Measurements from ENCODE around the gene AMFR.

AMFR gene

DNA sequence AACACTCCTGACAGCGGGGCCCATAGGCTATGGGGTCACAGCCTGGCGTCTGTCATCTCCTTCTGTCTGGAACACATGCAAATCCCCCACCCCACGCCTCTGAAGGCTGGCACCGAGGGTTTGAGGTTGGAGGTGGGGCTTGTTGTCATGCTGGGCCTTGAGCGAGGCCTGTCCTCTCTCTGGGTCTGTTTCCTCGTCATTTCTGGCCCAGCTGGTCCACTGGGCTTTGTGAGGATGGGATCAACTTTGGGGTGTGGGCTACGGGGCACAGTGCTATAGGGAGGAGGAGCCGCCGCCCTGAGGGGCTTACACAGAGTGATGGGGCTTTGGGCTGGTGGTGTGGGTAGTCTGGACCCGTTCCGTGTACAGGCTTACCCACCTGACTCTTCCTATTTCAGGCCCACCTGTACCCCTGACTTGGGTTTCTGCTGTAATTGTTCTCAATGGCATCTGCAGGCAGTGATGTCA is 87.5 kb downstream of the AMFR start:
- Histone ChIP-seq H3K27ac (no peak overlapping the region), H3K36me3 (peaks cover 15% of the 10 kb centered on the region), H3K27me3 (ENCODE audit: insufficient read depth, low read depth, severe bottlenecking) (no peaks in the 10 kb centered on the region), H3K4me3 (ENCODE audit: low read depth, low read length) (no peak overlapping the region), H3K9me3 (ENCODE audit: severe bottlenecking) (no peaks in the 10 kb centered on the region)
- TF ChIP-seq, protein P1, sequence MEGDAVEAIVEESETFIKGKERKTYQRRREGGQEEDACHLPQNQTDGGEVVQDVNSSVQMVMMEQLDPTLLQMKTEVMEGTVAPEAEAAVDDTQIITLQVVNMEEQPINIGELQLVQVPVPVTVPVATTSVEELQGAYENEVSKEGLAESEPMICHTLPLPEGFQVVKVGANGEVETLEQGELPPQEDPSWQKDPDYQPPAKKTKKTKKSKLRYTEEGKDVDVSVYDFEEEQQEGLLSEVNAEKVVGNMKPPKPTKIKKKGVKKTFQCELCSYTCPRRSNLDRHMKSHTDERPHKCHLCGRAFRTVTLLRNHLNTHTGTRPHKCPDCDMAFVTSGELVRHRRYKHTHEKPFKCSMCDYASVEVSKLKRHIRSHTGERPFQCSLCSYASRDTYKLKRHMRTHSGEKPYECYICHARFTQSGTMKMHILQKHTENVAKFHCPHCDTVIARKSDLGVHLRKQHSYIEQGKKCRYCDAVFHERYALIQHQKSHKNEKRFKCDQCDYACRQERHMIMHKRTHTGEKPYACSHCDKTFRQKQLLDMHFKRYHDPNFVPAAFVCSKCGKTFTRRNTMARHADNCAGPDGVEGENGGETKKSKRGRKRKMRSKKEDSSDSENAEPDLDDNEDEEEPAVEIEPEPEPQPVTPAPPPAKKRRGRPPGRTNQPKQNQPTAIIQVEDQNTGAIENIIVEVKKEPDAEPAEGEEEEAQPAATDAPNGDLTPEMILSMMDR (IDR thresholded peaks at IDR 0.05; ENCODE audit: low read depth, low read length), result no peak
- DNase-seq, result no peak

DNA sequence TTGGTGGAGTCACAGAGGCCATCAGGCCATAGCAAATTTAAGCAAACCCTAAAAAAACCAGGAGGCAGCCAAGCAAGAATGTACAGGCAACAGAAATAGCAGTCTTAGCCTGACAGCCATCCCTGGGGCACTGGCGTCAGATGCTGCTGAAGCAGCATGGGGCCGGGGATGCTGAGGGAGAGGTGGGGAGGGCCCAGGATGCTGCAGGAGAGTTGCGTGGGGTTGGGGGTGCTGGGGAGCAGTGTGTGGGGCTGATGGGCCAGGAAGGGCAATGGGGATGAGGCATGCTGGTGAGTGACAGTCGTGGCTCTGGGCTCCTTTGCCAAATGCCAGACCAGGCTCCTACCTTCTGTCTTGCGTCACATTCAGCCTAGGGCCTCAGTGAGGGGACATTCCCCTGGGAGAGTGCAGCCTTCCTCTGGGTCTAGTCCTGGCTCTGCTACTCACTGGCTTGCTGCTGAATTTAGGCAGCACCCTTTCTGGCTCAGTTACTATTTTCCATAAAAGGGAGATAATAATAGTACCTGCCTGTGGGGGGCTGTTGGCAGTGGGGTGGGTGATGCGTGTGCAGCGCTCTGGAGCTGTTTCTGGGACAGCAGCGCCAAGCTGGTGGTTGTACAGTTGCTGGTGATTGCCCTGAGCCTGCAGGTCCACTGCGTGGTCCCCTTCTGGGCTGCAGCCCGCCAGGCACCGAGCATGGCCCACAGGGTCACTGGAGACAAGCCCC is 88.1 kb downstream of the AMFR start:
- TF ChIP-seq, protein P1 (IDR thresholded peaks at IDR 0.05; ENCODE audit: low read depth, low read length), result no peak
- no peak overlapping the region for H3K4me3 ChIP-seq (ENCODE audit: low read depth, low read length)
- no peak overlapping the region for H3K27ac ChIP-seq
- peaks cover 16% of the 10 kb centered on the region for H3K36me3 ChIP-seq
- H3K27me3 ChIP-seq (ENCODE audit: insufficient read depth, low read depth, severe bottlenecking), result no peaks in the 10 kb centered on the region
- no peak for DNase-seq
- no peaks in the 10 kb centered on the region for H3K9me3 ChIP-seq (ENCODE audit: severe bottlenecking)

DNA sequence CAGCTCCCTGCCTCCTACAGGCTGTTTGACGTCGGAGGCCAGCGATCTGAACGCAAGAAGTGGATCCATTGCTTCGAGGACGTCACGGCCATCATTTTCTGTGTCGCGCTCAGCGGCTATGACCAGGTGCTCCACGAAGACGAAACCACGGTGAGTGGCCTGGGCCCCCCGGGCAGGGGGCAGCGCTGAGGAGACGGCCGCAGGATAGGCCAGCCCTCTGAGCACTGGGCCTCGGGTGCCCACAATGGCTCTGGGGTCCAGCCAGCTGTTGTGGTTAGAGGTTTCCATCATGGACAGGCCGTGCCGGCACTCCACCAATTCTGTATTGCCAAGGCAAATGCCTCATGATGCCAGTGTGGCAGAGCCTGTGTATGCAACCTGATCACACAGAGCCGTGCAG is 88.6 kb downstream of the AMFR start:
- no peaks in the 10 kb centered on the region for H3K9me3 ChIP-seq (ENCODE audit: severe bottlenecking)
- no peaks in the 10 kb centered on the region for H3K27me3 ChIP-seq (ENCODE audit: insufficient read depth, low read depth, severe bottlenecking)
- DNase-seq, result no peak
- TF ChIP-seq, protein P1 (IDR thresholded peaks at IDR 0.05; ENCODE audit: low read depth, low read length), result no peak
- no peak overlapping the region for H3K27ac ChIP-seq
- no peak overlapping the region for H3K4me3 ChIP-seq (ENCODE audit: low read depth, low read length)
- H3K36me3 ChIP-seq, result peaks cover 19% of the 10 kb centered on the region

DNA sequence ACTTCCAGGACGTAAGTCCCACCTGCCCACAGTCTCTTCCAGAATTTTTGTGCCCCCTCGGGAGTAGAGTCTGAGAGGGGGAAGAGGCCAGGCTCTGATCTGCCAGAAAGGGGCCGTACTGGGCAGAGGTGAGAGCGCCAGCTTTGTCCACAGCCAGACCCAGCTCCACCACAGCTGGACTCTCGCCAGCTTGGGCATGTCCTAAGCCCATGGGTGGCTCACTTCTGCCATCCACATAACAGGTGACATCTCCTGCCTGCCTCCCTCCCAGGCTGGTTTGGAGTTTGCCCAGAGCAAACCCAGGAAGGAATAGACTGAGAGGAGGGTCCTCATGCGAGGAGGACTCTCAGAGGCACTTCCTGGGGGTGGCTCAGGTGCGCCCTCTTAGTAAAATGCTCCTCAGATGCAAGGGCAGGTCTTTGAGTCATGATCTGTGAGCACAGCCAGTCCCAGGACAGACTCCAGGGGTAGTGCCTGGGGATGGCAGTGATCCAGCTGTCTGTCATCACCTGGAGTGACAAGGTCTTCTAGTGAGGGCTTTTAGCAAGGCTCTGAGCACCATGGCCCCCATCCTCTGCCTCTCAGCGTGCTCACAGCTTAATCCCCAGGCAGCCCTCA is 89.2 kb downstream of the AMFR start:
- Histone ChIP-seq H3K27me3 (ENCODE audit: insufficient read depth, low read depth, severe bottlenecking) (no peaks in the 10 kb centered on the region), H3K36me3 (peaks cover 14% of the 10 kb centered on the region), H3K27ac (no peak overlapping the region), H3K9me3 (ENCODE audit: severe bottlenecking) (no peaks in the 10 kb centered on the region), H3K4me3 (ENCODE audit: low read depth, low read length) (no peak overlapping the region)
- TF ChIP-seq, protein P1 (IDR thresholded peaks at IDR 0.05; ENCODE audit: low read depth, low read length), result no peak
- no peak for DNase-seq

DNA sequence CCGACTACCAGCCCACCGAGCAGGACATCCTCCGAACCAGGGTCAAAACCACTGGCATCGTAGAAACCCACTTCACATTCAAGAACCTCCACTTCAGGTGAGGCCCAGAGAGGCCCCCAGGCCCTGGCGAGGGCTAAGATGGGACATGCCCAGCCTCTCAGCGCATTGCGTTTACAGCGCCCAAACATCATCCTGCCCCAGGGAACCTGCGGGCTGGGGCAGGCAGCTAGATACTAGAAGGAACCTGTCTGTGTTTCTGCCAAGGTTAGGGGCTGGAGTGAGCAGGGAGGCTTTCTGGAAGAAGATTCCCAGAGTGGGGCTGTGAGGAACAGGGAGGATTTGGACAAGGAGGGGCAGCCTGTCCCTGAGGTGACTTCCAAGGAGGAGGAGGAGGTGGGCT is 90.6 kb downstream of the AMFR start:
- H3K9me3 ChIP-seq (ENCODE audit: severe bottlenecking), result no peaks in the 10 kb centered on the region
- TF ChIP-seq, protein P1 (IDR thresholded peaks at IDR 0.05; ENCODE audit: low read depth, low read length), result no peak
- no peak overlapping the region for H3K4me3 ChIP-seq (ENCODE audit: low read depth, low read length)
- H3K27ac ChIP-seq, result no peak overlapping the region
- H3K36me3 ChIP-seq, result peaks cover 13% of the 10 kb centered on the region
- no peaks in the 10 kb centered on the region for H3K27me3 ChIP-seq (ENCODE audit: insufficient read depth, low read depth, severe bottlenecking)
- no peak for DNase-seq
